HG03025 (cell line): ENCODE data around the gene CYBB.

Source experiments
- ATAC-seq: cut with Tn5 transposase; IDR thresholded peaks from one replicate; pipeline ENCODE4 v1.9.1; 2021; ENCODE audit warnings: mild to moderate bottlenecking, moderate library complexity; ENCODE audit not compliant: unreplicated experiment, low FRiP score

Gene CYBB

DNA sequence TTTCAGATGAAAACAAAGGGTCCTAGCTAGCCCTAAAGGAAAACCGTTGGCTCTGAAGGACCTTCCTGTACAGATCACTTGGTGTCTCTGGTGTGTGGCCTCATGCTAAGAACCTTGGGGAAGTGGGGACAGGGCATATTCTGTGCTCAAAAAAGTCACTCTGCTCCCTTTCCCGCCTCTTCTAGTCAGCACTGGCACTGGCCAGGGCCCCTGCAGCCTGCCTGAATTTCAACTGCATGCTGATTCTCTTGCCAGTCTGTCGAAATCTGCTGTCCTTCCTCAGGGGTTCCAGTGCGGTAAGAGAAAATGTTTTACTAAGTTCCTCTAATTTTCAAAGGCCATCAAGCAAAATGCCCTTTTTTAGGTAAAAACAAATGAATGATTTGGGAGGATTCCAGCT, 3.4 kb downstream of the CYBB start:
- ATAC-seq = no peak

DNA sequence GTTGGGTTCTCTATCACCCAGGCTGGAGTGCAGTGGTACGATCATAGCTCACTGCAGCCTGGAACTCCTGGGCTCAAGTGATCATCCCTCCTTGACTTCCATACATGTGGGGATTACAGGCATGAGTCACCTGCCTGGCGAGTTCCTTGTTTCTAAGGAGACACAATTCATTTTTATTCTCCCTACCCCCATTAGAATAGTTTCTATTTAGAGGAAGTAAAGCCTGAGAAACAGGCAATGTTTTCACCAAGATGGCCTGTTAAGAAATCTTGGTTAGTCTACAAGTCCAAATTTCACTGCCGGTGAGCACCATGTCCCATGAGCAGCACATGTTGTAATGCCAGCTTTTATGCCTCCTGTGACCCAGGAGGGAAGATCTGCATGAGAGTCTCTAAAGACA, 5.7 kb downstream of the CYBB start:
- ATAC-seq = no peak

DNA sequence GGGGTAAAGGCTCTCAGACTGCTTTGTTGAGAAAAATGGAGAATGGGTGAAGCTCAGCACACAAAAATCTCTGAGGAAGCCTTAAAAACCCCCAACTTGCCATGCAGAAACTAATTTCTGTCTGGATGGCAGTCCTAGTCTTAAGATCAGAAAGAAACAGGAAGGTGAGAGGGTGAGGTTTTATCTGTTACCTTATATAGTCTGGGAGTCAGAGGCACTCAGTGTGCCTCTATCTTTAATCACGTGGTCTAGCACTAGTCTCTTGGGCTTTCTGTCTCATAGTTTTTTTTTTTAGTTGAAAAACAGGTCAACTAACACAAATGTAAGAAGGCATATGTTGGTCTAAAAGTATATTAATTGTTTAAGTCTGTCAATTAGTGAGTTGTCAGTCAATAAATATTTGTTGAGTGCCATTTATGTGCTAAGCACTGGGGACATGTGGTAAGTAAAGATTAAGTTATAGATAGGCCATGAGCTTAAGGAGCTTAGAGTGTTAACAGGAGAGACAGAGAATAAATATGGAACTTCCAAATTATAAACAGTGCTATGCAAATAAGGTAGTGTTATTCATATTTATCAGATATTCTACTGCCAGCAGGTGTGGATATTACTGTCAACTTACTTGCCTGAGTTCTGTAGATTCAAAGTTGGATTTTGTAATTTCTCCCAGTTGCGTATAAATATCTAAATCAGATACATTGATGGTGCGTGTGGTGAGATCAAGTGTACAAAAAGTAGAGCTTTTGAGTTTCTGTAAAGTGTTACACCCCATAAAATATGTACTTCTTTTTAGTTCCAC, 7.0 kb downstream of the CYBB start:
- ATAC-seq = peak; percentile 72

- peak; percentile 70 for ATAC-seq
Measured at GRCh38 chrX:37787423-37787869, 7.6 kb downstream of the CYBB start.

DNA sequence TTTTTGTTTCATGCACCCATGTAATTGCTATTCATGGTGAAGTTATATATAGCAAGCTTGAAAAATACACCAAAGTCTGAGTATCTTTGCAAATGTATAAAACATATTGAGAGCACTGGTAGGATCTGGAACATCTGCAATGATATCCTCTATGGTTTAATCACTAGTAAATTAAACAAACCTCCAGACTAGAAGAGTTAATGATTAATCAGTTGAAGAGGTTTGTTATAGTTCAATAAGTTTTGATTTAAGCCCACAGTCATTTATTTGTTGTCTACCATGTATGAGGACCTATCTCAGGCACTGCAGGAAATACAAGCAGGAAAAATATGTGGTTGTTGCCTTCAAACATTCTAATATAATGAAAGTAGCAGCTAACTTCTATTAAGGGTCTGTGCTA, 16.5 kb downstream of the CYBB start:
- ATAC-seq = no peak

- peak; percentile 63 for ATAC-seq
Measured at GRCh38 chrX:37796805-37797204, 16.9 kb downstream of the CYBB start.

- ATAC-seq = no peak
Measured at GRCh38 chrX:37799936-37800335, 20.1 kb downstream of the CYBB start.

- no peak for ATAC-seq
Measured at GRCh38 chrX:37800717-37801116, 20.9 kb downstream of the CYBB start.

DNA sequence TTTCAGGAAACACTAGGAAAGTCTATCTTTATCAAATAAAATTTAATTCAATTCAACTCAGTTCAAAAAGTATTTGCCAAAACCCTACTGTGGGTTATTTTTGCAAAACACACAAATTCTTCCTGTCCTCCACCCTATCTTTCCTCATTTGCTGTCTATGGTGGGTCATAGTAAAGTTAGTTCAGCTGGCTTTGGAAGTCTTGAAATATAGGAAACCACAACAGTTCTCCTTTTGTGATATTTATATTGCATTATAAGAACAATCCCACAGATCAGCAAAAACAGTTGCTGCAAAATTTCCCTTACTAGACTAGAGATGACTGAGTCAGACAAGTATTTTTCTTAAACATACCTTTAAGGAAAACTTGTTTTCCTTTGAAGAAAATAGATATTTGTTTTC, 22.2 kb downstream of the CYBB start:
- no peak for ATAC-seq

- no peak for ATAC-seq
Measured at GRCh38 chrX:37803057-37803456, 23.2 kb downstream of the CYBB start.

GRCh38 chrX:37809970-37810369, 30.1 kb downstream of the CYBB start:
- ATAC-seq = no peak

GRCh38 chrX:37812110-37812509, 32.3 kb downstream of the CYBB start:
- no peak for ATAC-seq

DNA sequence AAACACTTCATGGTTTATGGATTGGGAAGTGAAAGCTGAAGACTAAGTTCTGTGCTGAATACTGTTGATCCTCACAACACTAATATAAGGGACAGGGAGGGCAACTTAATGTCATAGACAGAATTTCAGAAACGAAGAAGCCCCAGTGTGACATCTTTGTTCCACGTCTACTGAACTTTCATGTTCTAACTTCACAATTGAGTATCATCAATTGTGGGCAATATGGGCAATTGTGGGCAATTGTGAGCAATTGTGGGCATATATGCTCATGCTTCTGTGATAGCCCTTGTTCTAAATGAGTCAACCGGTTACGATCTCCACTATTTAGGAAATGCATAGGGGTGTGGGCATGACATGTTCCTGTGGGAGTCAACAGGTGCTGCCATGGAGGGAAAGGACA, 33.7 kb downstream of the CYBB start:
- ATAC-seq = no peak

DNA sequence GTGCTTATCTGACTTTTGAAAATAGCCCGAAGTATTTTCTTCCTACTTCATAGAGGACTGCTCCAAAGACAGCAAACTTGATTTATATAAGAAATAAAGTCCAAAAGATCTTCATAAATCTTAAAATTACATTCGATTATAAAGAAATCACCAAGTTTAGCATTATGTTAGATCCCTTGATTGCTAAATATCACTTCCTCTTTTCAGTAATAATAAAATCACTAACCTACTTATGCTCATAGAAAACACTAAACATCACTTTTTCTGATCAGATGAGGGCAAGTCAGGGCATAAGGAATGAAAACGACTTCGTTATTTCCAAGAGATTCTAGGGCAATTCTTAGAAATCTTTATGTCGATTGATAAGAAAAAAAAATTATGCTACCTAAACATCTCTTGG, 35.5 kb downstream of the CYBB start:
- ATAC-seq = no peak

GRCh38 chrX:37816766-37817165, 36.9 kb downstream of the CYBB start:
- ATAC-seq = no peak

DNA sequence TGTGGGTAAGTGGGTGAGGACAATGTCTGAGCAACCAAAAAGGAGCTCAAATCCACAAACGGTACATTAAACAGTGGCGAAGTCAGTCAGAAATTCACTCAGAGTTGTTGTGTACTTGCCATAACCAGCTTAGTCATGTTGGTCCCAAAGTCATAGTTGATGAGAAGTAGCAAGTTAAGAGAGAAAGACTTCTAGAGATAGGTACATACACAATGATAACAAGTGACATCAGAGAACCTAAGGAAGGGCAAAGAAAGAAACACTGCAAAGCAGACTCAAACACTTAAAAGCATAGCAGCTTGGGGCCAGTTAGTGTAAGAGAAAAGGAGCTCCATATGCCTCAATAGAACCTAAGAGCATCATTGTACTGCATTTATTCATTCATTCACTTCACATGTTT, 37.3 kb downstream of the CYBB start:
- ATAC-seq = no peak

DNA sequence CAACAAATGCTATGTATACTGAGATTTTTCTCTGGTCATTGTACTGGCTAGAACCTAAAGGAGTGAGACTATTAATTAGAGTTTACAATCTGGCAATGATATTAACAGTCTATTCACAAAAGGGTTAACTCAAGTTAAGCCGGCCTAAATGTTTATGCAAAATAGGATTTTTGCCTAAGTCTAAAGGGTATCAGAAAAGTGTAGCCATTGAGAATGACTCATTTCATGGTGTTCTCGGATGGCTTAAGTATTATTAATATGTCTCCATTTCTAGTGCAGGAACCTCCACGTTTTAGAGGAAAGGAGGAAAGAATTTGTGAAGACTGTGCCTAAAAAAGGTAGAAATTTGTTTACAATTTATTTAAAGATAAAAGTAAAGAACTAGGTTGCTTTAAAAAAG, 37.7 kb downstream of the CYBB start:
- ATAC-seq = peak; percentile 45

GRCh38 chrX:37818031-37818430, 38.2 kb downstream of the CYBB start:
- ATAC-seq = peak; percentile 59

DNA sequence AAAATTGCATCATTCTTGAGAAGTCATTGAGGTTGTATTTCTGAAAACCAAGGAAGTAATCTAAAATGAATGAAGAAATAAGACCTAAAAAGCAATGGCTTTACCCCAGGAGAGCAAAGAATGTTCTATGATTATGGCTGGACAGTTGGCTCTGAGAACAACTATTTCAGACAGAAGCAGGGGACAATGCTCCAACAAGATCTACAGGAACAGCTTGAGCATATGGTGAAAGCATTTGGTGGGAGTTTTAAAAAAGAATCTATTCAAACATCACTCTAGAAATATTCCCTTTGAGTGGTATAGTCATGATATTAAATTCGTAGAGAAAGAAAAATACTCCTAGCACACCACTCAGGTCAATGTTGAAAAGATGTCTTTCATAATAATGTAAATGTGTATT, 40.8 kb downstream of the CYBB start:
- no peak for ATAC-seq

GRCh38 chrX:37824491-37825214, 44.8 kb downstream of the CYBB start:
- ATAC-seq = no peak

DNA sequence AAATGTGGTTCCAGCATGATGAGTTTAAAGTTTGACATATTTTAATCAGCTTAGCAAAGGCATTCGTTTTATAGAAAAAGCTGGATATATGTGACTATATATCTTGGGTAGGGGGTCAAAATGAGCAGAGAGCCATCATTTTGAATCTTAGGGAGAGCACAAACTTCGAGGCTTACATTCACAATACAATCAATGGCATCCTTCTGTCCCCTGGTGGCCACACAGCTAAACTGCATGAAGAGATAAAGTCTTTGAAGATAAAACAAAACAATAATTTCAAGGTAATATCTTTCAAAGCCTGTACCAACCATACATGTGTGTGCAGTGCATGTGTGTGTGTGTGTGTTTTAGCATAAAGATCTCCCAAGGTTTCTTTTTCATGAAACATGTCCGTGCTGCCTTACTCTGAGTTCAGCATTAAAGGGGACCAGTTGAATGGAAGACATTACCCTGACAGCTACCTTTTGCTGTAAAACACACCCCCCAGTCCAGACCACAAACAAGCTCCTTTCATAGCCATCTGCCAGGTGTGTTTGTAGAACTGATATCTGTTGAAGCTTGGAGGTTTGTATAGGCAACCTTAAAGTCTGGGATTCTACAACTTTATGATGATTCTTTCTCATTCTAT, 45.5 kb downstream of the CYBB start:
- ATAC-seq = no peak

DNA sequence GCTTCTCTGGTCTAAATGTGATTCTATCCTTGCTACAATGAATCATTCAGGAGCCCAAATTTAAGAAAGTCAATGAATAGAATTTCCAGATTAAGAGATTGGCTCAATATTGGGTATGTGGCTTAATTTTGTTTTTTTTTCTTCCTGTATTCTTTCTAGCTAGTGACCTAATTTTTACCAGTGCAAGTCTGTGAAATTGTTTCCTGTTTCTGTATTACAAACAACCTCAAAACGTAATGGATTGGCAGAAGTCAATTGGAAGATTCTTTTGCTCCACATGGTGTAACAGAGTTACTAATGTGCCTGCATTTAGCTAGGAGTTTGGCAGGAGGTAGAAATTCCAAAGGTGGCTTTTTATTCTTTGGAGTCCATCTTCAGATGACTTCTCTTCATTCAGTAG, 49.9 kb downstream of the CYBB start:
- ATAC-seq = no peak
